Suppressor macrophage treated with lipopolysaccharide for 1 hour (primary cell): Measurements from ENCODE around the gene ASTN2.
A peak's percentile ranks its signal among the peaks of the same experiment; 100 is the strongest.

Experiments used
- DNase-seq, 3 donors: peaks; one replicate each; pipeline ENCODE4 v3.0.0-alpha.2; 2020 to 2022

Gene ASTN2

GRCh38 chr9:116789081-116789480 is 625.8 kb downstream of the ASTN2 start:
- DNase-seq: no peak

DNA sequence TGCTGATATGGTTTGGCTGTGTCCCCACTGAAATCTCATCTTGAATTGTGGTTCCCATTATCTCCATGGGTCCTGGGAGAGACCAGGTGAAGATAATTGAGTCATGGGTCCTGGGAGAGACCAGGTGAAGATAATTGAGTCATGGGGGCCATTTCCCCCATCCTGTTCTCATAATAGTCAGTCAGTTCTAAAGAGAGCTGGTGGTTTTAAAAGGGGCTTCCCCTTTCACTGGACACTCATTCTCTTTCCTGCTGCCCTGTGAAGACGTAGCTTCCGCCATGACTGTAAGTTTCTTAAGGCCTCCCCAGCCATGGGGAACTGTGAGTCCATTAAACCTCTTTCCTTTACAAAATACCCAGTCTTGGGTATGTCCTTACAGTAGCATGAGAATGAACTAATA is 628.1 kb downstream of the ASTN2 start:
- DNase-seq: no peak

DNA sequence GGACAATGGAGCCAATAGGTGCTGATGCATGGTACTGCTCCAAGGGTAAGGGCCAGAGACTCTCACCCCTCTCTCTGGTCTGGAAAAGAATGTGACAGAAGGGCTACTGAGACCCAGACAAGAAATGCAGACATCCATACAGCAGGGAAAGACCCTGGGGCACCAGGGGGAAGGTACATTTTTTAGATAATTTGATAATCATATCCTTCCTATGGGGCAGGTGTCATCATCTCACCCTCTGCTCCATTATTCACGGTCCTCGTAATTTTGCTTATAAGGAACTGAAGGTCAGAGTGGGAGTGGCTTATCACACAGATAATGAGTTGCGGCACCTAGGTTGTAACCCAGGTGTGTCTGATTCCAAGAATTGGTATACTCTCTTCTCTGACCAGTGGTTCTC is 637.7 kb downstream of the ASTN2 start:
- DNase-seq: no peak

DNA sequence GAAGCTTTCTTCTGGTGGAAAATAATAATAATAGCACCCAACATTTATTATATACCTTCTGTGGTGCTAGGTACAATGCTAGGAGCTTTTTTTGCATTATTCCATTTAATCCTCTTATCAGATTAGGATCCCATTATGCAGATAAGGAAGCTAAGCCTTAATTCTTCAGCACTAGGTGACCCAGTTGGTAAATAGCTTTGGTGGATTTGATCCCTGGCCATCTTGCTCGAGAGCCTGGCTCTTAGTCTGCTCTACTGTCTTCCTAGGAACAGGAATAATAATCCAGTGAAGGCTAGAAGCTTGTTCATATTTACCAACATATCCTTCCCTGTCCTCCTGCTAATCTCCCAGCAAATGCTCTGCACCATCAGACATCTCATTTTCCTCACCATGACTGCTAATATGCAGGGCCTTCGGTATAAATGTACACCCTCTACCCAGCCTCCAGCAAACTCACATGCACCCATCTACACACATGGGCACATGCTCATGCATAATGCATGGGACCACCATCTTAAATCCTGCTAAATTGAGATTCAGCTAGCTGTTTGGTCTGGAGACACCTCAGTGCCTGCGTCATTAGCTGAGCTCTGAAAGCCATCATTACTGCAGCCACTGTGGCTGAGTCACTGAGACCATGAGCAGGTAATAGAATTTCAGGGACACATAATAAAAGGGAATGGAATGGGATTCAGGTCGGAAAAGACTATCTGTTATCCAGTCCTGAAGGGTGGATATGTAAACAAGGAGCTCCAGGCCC is 640.3 kb downstream of the ASTN2 start:
- no peak for DNase-seq

GRCh38 chr9:116767219-116767618 is 647.6 kb downstream of the ASTN2 start:
- no peak for DNase-seq

GRCh38 chr9:116765011-116765410 is 649.8 kb downstream of the ASTN2 start:
- no peak for DNase-seq

DNA sequence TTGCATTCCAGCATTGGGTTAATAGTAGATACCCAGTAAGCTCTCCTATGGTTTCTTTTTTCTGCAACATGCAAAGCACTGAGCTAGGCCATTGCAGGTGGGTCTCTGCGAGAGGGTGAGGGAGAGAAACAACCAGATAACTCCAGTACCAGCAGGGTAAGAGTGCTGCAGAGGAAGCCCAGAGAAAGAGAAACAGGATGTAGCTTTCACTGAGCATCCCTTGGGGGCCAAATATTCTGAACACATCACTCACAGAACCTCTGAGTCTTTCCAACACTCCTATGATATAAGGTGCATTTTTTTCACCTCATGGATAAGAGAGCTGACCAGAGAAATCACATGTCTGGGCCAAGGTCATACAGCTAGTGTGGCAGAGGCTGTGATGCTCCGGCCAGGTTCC is 651.1 kb downstream of the ASTN2 start:
- DNase-seq: no peak

DNA sequence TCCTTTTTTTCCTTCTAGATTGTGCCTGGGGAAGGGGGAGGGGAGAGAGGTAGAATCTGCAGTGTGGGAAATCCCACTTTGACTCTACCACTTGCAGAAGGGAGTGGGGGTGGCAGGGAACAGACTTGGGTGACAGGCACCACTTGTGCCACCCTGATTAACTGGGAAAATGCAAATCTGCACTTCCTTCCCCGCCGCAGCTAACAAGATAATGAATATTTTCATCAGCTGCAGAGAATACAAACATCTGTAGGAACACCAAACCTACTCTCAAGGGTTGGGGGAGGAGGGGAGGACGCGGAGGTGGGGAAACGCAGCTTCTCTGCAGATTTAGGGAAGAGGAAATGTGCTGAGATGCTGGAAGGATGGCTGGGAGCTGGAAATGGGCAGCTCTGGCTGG is 654.2 kb downstream of the ASTN2 start:
- peak in 1 of 3 donors; percentile 1 for DNase-seq

GRCh38 chr9:116757030-116757429 is 657.8 kb downstream of the ASTN2 start:
- no peak for DNase-seq

GRCh38 chr9:116753389-116753788 is 661.5 kb downstream of the ASTN2 start:
- DNase-seq: no peak

GRCh38 chr9:116750510-116750909 is 664.3 kb downstream of the ASTN2 start:
- no peak for DNase-seq

GRCh38 chr9:116749772-116750171 is 665.1 kb downstream of the ASTN2 start:
- no peak for DNase-seq

DNA sequence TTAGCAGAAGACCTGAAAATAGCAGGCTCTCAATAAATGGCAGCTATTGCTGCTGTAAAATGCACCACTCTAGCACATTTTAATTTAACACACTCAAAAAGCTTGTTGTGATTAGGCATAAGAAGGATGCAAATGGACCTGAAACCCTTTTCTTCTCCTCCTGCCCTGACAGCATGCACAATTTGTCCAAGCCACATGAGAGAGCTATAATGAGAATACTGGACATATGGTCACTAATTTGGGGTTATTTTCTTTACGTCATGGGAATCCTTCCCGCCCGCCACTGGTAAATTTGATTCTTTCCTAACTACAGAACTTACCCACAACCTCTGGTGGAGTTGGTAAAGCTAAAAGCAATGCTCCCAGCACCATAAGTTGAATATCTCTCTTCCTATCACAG is 665.7 kb downstream of the ASTN2 start:
- no peak for DNase-seq

DNA sequence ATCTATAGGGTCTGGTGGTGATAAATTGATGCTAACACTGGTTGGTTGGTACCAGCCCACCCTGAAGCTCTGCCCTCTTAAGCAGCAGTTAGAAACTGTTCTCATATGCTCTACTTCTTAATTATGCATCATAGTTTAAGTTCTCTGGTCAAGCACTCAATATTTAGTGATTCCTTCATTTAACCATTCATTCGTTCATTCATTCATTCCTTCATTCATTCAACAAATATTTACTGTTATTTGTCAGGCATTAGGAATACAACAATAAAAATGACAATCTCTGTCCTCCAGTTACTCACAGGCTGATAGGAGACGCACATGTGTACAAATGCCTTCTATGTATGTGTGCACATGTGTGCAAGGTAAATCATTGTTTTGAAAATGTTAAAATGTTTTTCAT is 673.1 kb downstream of the ASTN2 start:
- DNase-seq: no peak

- DNase-seq: no peak
Observed at GRCh38 chr9:116741086-116741740, 673.6 kb downstream of the ASTN2 start.

DNA sequence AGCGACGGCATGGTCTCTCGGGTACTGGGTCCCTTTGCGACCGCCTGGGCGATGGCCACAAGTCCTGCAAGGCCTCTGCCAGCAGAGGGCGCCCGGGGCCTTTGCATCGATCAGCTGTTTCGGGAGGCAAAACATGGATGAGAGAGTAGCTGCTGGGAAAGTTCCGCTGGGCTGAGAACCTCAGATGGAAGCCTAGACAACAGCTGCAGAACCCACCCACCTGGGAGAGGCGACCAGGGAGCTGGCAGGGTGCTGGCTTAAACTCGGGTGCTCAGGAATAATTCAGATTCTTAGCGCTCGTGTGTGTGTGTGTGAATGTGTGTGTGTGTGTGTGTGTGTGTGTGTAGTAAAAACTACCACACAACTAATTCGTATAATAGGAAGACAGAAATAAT is 677.7 kb downstream of the ASTN2 start:
- DNase-seq: peak; percentile 78 to 91 (median 82)

- no peak for DNase-seq
Observed at GRCh38 chr9:116736399-116737151, 678.3 kb downstream of the ASTN2 start.

- DNase-seq: peak in 2 of 3 donors; percentile 5 to 7
Observed at GRCh38 chr9:116733010-116733641, 681.7 kb downstream of the ASTN2 start.

- no peak for DNase-seq
Observed at GRCh38 chr9:116726602-116727001, 688.3 kb downstream of the ASTN2 start.

- DNase-seq: no peak
Observed at GRCh38 chr9:116724123-116724522, 690.7 kb downstream of the ASTN2 start.

- DNase-seq: no peak
Observed at GRCh38 chr9:116721944-116722343, 692.9 kb downstream of the ASTN2 start.

- DNase-seq: no peak
Observed at GRCh38 chr9:116721411-116721810, 693.4 kb downstream of the ASTN2 start.

DNA sequence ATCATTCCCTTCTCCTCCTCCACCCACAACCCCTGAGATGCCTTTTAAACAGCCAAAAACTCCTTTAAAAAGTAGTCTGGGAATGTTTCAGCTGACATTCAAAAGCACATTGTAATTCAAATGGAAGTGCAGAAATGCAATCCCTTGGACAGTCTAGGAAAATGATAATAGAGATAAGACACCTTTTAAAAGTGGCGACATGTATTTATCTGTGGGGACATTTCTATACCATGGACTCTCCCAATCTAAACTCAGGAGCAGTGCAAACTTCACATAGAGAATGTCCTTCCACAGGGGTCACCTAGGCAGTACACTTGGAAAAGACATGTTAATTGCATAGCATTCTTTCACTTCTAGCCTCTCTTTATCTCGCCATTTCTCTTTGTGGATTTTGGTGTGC is 694.7 kb downstream of the ASTN2 start:
- no peak for DNase-seq
